ENCODE results near the gene ATXN7L1.

DNA sequence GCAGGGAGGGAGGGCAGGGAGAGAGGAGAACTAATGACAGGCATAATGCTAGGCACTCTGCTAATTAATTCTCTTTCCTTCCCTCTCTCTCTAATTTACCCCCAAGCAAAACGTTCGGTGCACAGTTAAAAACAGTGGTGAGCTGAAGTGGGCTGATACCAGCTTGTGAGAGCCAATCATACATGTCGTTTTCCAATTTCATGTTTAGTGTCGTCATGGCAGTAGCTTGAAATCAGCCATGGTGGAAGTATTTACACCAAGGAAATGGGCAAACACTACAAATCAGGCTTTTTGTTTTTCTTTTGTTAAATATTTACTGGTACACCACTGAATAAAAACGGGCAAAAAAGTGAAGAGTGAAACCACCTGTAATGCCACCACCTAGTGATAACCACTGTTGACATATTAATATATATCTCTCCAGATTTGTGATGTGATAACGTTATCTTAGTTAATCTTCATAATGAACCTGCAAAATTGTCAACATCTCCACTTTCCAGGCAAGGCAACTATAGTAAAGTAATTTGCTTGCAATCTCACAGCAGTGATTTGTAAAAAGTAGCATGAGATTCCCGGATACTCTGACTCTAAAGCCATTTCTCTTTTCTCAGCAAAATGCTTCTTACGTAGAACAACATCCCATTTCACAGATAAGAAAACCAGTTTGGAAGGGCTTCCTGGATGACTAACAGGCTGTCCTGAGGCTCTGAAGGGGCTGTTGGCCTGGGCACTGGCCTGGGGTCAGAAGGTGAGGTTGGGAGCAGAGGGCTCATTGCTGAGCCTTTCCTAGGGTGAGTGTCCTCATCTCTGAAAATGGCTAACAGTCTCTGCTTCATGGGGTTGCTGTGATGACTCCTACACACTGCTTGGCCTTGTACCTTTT is 83.7 kb downstream of the ATXN7L1 start:
- TF ChIP-seq, protein P1, sequence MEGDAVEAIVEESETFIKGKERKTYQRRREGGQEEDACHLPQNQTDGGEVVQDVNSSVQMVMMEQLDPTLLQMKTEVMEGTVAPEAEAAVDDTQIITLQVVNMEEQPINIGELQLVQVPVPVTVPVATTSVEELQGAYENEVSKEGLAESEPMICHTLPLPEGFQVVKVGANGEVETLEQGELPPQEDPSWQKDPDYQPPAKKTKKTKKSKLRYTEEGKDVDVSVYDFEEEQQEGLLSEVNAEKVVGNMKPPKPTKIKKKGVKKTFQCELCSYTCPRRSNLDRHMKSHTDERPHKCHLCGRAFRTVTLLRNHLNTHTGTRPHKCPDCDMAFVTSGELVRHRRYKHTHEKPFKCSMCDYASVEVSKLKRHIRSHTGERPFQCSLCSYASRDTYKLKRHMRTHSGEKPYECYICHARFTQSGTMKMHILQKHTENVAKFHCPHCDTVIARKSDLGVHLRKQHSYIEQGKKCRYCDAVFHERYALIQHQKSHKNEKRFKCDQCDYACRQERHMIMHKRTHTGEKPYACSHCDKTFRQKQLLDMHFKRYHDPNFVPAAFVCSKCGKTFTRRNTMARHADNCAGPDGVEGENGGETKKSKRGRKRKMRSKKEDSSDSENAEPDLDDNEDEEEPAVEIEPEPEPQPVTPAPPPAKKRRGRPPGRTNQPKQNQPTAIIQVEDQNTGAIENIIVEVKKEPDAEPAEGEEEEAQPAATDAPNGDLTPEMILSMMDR (IDR thresholded peaks at IDR 0.05) = no peak
- TF ChIP-seq POLR2A (IDR thresholded peaks at IDR 0.05) = no peak
